Measurements from ENCODE around the gene FAM120B.

GRCh38 chr6:170388113-170388512 lies 81.6 kb downstream of the FAM120B start:
- TF ChIP-seq POLR2AphosphoS5 (IDR thresholded peaks at IDR 0.05), result no peak
- TF ChIP-seq, protein P1, sequence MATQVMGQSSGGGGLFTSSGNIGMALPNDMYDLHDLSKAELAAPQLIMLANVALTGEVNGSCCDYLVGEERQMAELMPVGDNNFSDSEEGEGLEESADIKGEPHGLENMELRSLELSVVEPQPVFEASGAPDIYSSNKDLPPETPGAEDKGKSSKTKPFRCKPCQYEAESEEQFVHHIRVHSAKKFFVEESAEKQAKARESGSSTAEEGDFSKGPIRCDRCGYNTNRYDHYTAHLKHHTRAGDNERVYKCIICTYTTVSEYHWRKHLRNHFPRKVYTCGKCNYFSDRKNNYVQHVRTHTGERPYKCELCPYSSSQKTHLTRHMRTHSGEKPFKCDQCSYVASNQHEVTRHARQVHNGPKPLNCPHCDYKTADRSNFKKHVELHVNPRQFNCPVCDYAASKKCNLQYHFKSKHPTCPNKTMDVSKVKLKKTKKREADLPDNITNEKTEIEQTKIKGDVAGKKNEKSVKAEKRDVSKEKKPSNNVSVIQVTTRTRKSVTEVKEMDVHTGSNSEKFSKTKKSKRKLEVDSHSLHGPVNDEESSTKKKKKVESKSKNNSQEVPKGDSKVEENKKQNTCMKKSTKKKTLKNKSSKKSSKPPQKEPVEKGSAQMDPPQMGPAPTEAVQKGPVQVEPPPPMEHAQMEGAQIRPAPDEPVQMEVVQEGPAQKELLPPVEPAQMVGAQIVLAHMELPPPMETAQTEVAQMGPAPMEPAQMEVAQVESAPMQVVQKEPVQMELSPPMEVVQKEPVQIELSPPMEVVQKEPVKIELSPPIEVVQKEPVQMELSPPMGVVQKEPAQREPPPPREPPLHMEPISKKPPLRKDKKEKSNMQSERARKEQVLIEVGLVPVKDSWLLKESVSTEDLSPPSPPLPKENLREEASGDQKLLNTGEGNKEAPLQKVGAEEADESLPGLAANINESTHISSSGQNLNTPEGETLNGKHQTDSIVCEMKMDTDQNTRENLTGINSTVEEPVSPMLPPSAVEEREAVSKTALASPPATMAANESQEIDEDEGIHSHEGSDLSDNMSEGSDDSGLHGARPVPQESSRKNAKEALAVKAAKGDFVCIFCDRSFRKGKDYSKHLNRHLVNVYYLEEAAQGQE (IDR thresholded peaks at IDR 0.05; ENCODE audit: borderline replicate concordance), result no peak
- no peak for TF ChIP-seq EP300 (conservative IDR thresholded peaks at IDR 0.05; ENCODE audit: poor library complexity, severe bottlenecking)
- no peak for TF ChIP-seq CTCF (IDR thresholded peaks at IDR 0.05; ENCODE audit: poor library complexity, severe bottlenecking)
- no peak for TF ChIP-seq EZH2 (IDR thresholded peaks at IDR 0.05; ENCODE audit: borderline replicate concordance, insufficient read depth, low read length, poor library complexity, severe bottlenecking)
